IPS DF 19.7 (cell line): Measurements from ENCODE around the gene TMEM140.
"Not testable (repeated sequence)": the region's sequence is repeated elsewhere in the genome, so short reads cannot be mapped to it uniquely, and the experiment has no call there.

ENCODE experiments used
- DNase-seq: peaks from one replicate; pipeline ENCODE4 v3.0.0-alpha.2; 2013; ENCODE audit warnings: low read depth, low spot score

Gene TMEM140

GRCh38 chr7:135195156-135195555 lies 47.3 kb downstream of the TMEM140 start:
- no peak for DNase-seq

- no peak for DNase-seq
Measured at GRCh38 chr7:135195968-135196629, 48.2 kb downstream of the TMEM140 start.

GRCh38 chr7:135197343-135197742 lies 49.5 kb downstream of the TMEM140 start:
- no peak for DNase-seq

DNA sequence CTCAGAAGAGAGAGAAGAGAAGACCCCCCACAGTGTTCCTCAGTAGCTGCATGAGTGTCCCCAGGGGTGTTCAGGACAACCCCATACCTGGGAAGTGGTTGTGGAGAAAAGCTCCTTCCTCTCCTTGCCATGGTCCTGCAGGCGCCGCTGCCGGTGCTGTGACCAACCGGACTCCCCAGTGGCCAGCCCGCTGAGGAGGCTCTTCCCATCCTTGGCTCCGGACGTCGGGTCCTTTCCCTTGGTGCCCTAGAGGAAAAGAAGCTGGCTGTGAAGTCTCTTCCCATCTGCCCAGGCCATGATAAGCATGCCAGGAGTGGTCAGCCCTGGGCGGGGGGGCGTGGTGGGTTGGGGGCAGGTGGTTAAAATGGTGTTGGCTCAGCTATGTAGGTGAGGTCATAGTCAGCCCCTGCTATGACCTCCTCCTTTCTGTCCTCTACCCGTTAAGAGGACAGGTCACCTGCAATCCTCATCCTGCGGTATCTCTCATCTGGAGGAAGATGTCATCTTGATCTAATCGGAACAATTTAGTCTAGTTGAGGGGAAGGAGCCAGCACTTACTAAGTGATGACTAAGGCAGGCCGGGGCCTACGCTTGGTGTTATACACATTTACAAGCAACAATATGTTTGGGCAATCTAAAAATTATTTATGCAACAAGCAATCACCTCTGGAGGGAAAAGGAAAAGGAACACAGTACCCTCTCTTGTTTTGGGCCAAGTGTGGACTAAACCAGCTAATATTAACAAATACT lies 50.2 kb downstream of the TMEM140 start:
- no peak for DNase-seq

DNA sequence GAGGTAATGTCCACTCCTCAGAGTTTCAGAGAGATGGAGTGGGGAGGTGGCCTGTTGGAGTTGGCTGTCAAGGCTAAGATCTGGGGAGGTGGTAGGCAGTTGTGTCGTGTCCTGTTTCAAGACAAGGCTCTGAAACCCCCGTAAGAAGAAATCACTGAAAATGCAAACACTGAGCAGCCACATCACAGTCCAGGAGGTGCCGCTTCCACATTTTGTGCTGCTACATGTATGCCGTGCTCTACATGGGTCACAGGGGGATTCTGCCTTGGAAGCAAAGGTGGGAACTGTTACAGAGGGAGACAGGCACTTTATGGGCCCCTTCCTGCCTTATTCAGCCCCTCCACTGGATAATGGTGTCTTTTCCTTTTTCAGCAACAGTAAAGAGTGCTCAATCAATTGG lies 51.6 kb downstream of the TMEM140 start:
- DNase-seq, result no peak

GRCh38 chr7:135200821-135201331 lies 53.0 kb downstream of the TMEM140 start:
- no peak for DNase-seq

GRCh38 chr7:135201350-135201749 lies 53.5 kb downstream of the TMEM140 start:
- no peak for DNase-seq

GRCh38 chr7:135204341-135204749 lies 56.5 kb downstream of the TMEM140 start:
- no peak for DNase-seq

DNA sequence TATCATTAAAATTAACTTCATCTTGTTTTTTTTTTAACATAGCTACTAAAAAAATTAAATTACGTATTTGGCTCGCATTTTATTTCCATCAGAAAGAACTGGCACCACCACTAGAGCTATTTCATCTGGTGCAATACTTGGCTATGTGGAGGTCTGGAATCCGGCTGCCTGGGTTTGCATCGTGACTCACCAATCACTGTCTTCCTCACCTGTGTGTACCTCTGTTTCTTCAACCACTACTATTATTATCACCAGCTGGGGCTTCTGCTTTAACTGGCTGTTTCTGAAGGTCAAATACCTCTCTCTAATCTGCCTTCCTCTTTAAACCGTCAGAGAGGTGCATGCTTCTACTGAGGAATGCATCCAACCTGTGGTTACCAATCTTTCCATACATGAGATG lies 57.0 kb downstream of the TMEM140 start:
- DNase-seq, result no peak

- DNase-seq, result no peak
Measured at GRCh38 chr7:135205850-135206249, 58.0 kb downstream of the TMEM140 start.

DNA sequence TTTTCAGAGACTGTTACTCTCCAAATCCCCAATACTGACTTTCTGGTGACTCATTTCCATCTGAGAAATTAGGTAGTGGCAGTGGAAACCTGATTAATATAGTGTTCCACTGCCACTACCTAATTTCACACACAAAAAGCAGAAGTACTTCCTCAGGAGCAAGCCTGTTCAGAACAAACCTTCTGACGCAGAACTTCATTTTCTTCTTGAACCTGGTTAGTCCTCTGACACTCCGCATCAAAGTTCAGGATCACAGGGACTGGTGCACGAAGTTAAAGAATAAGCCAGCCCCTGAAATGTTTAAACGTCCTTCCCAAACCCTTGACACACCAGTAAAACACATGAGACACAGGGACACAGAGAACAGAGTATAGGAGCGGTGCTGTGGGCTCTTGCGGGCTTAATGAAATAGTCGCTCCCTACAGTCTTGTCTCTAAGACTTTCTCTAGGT lies 59.1 kb downstream of the TMEM140 start:
- DNase-seq, result no peak

- no peak for DNase-seq
Measured at GRCh38 chr7:135207406-135208101, 59.7 kb downstream of the TMEM140 start.

- DNase-seq, result no peak
Measured at GRCh38 chr7:135208102-135208793, 60.4 kb downstream of the TMEM140 start.

DNA sequence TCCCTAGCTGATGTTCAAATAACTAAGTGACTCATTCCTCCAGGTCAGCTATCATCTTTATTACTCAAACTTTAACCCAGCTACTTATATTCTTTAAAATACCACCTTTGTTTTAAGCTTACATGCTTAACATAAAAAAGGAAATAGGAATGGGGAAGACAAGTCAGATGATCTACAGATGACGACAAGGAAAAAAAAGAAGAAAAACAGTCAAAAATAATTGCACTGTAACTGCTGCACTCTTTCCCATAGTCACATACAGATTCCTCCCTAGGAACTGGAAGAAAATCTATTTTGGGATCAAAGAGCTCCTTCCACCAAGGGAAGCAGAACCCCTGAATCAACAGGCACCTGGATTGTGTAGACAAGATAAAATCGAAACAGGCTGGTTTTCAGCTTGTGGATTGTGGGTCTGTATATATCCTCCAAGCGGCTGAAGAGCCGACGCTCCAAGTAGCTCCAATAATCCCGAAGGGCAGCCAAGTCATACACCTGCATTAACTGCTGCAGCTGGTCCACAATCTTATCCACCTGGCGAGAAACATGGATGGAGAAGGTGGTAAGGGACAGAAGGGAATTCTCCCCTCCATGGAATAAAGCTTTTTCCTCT lies 61.5 kb downstream of the TMEM140 start:
- no peak for DNase-seq

GRCh38 chr7:135210888-135211178 lies 63.0 kb downstream of the TMEM140 start:
- DNase-seq, result no peak

GRCh38 chr7:135211179-135211945 lies 63.5 kb downstream of the TMEM140 start, which contains the start of gene WDR91:
Gene WDR91, minus strand, starts transcription at chr7:135211526. Its CDS starts 24 bp downstream, at chr7:135211502.
- DNase-seq, result peak; percentile 15

DNA sequence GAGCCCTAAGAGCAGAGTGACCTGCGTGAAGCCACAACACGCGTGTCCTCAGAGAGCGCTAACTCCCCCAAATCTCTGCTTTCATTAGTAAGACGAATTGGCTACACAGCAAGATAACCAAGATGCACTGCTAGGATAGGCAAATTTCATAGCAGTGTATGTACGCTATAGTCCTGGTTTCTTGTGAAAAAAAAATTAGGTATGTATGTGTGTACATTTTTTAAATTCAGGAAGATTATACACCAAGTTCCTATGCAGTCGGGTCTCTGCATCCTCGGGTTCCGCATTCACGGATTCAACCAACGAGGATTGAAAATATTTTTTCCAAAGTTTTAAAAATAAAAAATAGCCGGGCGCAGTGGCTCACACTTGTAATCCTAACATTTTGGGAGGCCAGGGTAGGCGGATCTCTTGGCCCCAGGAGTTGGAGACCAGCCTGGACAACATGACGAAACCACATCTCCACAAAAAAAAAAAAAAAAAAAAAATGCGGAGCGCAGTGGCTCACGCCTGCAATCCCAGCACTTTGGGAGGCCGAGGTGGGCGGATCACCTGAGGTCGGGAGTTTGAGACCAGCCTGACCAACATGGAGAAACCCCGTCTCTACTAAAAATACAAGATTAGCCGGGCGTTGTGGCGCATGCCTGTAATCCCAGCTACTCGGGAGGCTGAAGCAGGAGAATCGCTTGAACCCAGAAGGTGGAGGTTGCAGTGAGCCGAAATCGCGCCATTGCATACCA lies 64.2 kb downstream of the TMEM140 start:
- DNase-seq, result not testable (repeated sequence)

DNA sequence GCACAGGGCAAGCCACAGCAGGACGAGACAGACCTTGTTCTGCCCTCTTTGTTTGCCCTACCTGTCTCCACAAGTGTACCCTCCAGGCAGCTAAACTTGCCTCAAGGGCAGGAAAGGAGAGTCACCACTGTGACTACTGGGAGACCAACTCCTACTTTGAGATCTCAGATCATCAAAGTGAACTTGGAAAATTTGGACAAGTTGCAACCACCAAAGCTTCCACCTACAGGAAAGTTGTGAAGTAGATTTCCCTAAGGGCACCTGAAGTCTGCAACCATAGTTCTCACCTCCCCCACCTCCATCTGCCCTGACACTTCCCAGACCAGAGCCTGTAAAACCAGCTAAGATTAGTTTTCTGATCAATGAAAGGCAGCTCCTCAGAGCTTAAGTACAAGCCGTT lies 66.0 kb downstream of the TMEM140 start:
- DNase-seq, result no peak

DNA sequence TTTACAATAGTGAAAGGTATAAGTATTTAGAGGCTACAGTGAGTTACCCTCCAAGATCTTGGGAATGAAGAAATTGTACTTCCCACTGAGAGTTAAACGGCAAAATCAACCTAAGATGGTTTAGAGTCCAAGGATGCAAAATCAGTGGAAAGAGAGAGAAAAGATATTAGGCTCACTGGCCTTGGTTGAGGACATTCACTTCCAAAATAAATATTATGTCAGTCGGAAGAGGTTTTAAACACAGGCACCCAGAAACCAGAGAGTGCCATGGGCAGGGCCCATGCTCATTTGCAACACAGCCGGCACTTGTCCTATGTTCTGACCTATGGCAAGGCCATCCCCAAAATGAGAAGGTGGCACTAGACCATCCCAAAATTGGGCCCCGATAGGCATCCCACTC lies 67.3 kb downstream of the TMEM140 start:
- no peak for DNase-seq

DNA sequence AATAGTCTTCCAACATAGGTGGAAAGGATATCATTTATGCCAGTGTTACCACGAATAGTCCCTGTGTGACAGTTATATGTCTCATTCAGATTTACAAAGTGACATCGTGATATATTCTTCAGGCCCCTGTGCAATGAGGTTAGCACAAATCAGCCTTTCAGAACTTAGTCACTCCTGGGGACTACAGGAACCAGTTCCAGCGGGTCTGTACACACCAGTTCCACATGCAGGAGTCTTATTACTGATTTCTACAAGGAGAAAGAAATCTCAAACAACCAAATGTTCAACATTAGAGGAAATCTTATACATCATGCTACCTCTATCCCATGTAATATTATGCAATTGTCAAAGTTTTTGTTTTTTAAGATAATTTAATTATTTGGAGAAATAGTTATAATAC lies 67.8 kb downstream of the TMEM140 start:
- DNase-seq, result no peak
